Measurements from ENCODE around the gene IDUA. TPM values are rescaled to one million over a fixed set of nuclear protein-coding genes. Genes with fewer than 3 reads are reported as not detected.

Gene IDUA
- polyA plus RNA-seq, 3 donors, result 6.4 to 64.4 (median 8.5) TPM

- H3K27ac Mint-ChIP-seq, result no peak overlapping the region
- intact Hi-C loops (cut with micrococcal nuclease), result no loop called here
- DNase-seq, result no peak
- Histone ChIP-seq H3K4me2 (replicated peaks; ENCODE audit: extremely low read depth, low read length, poor library complexity, severe bottlenecking) (no peak overlapping the region), H3K36me3 (replicated peaks in 1 of 2; ENCODE audit: control insufficient read depth in 1 of 2, insufficient read depth in 2 of 2, low read length in 2 of 2) (no peaks in the 10 kb centered on the region), H3K9me3 (replicated peaks in 1 of 2; ENCODE audit: control insufficient read depth in 1 of 2, insufficient read depth in 1 of 2, low read length in 2 of 2) (no peaks in the 10 kb centered on the region), H3K27me3 (ENCODE audit: control insufficient read depth in 2 of 2, insufficient read depth in 2 of 2, low read length in 2 of 2) (no peaks in the 10 kb centered on the region), H4K20me1 (ENCODE audit: insufficient read depth, low read length) (no peaks in the 10 kb centered on the region), H3K4me3 (replicated peaks in 1 of 3; ENCODE audit: low read depth in 2 of 3, low read length in 3 of 3) (no peak overlapping the region), H2AFZ (ENCODE audit: insufficient read depth, low read depth, low read length, poor library complexity, severe bottlenecking) (no peak overlapping the region), H3K79me2 (ENCODE audit: insufficient read depth, low read length) (no peaks in the 10 kb centered on the region), H3K27ac (ENCODE audit: low read depth in 1 of 2, low read length in 2 of 2) (no peak overlapping the region), H3K9ac (ENCODE audit: insufficient read depth, low read length, poor library complexity, severe bottlenecking) (no peak overlapping the region), H3K4me1 (ENCODE audit: control insufficient read depth in 1 of 2, insufficient read depth in 2 of 2, low read length in 2 of 2) (no peaks in the 10 kb centered on the region)
- TF ChIP-seq CTCF (IDR thresholded peaks at IDR 0.05), result no peak
- H3K36me3 Mint-ChIP-seq, result peaks cover 6 to 8% of the 10 kb centered on the region in 2 donors
- 81% methylated on average over 9 of the region's 9 CpGs for WGBS (ENCODE audit: insufficient coverage)
- H3K4me3 Mint-ChIP-seq, result no peak overlapping the region
- peaks cover 0 to 6% (median 0%) of the 10 kb centered on the region in 7 donors for H3K9me3 Mint-ChIP-seq
- peaks cover 4% of the 10 kb centered on the region for H3K4me1 Mint-ChIP-seq
- H3K27me3 Mint-ChIP-seq (ENCODE audit: low read depth in 3 of 3), result peaks cover 2 to 16% (median 5%) of the 10 kb centered on the region in 3 donors
Measured at GRCh38 chr4:1027915-1028238, 41.0 kb downstream of the IDUA start.

- Histone ChIP-seq H3K79me2 (ENCODE audit: insufficient read depth, low read length) (no peaks in the 10 kb centered on the region), H3K9me3 (replicated peaks in 1 of 2; ENCODE audit: control insufficient read depth in 1 of 2, insufficient read depth in 1 of 2, low read length in 2 of 2) (no peaks in the 10 kb centered on the region), H3K27ac (ENCODE audit: low read depth in 1 of 2, low read length in 2 of 2) (no peak overlapping the region), H3K4me3 (replicated peaks in 1 of 3; ENCODE audit: low read depth in 2 of 3, low read length in 3 of 3) (no peak overlapping the region), H3K27me3 (ENCODE audit: control insufficient read depth in 2 of 2, insufficient read depth in 2 of 2, low read length in 2 of 2) (no peaks in the 10 kb centered on the region), H3K36me3 (replicated peaks in 1 of 2; ENCODE audit: control insufficient read depth in 1 of 2, insufficient read depth in 2 of 2, low read length in 2 of 2) (no peaks in the 10 kb centered on the region), H2AFZ (ENCODE audit: insufficient read depth, low read depth, low read length, poor library complexity, severe bottlenecking) (no peak overlapping the region), H3K4me2 (replicated peaks; ENCODE audit: extremely low read depth, low read length, poor library complexity, severe bottlenecking) (no peak overlapping the region), H4K20me1 (ENCODE audit: insufficient read depth, low read length) (no peaks in the 10 kb centered on the region), H3K4me1 (ENCODE audit: control insufficient read depth in 1 of 2, insufficient read depth in 2 of 2, low read length in 2 of 2) (no peaks in the 10 kb centered on the region), H3K9ac (ENCODE audit: insufficient read depth, low read length, poor library complexity, severe bottlenecking) (no peak overlapping the region)
- no peak for TF ChIP-seq CTCF (IDR thresholded peaks at IDR 0.05)
- intact Hi-C loops (cut with micrococcal nuclease), result no loop called here
- 88% methylated on average over 34 of the region's 36 CpGs for WGBS (ENCODE audit: insufficient coverage)
- Mint-ChIP-seq H3K27me3 (ENCODE audit: low read depth in 3 of 3) (peaks cover 2 to 16% (median 5%) of the 10 kb centered on the region in 3 donors), H3K9me3 (peaks cover 0 to 5% (median 0%) of the 10 kb centered on the region in 7 donors), H3K4me3 (no peak overlapping the region), H3K27ac (no peak overlapping the region), H3K36me3 (peaks cover 6 to 8% of the 10 kb centered on the region in 2 donors), H3K4me1 (peaks cover 4% of the 10 kb centered on the region)
- DNase-seq, result no peak
Measured at GRCh38 chr4:1028574-1029220, 41.9 kb downstream of the IDUA start.
